Measurements from ENCODE around the gene SORCS3. TPM values are rescaled to one million over a fixed set of nuclear protein-coding genes. Genes with fewer than 3 reads are reported as not detected.

The SORCS3 gene
- total and polyA plus RNA-seq, 7 donors, result 0.15 to 1.1 (median 0.33) TPM; not detected in 2

GRCh38 chr10:104895981-104896380, 254.9 kb downstream of the SORCS3 start:
- Histone ChIP-seq H3K27ac (no peak overlapping the region), H3K4me1 (no peaks in the 10 kb centered on the region), H3K27me3 (peaks cover 0 to 4% (median 0%) of the 10 kb centered on the region in 3 donors), H3K9me3 (no peaks in the 10 kb centered on the region), H3K36me3 (no peaks in the 10 kb centered on the region), H3K4me3 (no peak overlapping the region)
- 47 to 74% methylated on average over 1 of the region's 1 CpG for WGBS, 2 donors
- no peak for DNase-seq
- intact Hi-C loops (cut with DNase I), result no loop called here
- TF ChIP-seq, protein P1, sequence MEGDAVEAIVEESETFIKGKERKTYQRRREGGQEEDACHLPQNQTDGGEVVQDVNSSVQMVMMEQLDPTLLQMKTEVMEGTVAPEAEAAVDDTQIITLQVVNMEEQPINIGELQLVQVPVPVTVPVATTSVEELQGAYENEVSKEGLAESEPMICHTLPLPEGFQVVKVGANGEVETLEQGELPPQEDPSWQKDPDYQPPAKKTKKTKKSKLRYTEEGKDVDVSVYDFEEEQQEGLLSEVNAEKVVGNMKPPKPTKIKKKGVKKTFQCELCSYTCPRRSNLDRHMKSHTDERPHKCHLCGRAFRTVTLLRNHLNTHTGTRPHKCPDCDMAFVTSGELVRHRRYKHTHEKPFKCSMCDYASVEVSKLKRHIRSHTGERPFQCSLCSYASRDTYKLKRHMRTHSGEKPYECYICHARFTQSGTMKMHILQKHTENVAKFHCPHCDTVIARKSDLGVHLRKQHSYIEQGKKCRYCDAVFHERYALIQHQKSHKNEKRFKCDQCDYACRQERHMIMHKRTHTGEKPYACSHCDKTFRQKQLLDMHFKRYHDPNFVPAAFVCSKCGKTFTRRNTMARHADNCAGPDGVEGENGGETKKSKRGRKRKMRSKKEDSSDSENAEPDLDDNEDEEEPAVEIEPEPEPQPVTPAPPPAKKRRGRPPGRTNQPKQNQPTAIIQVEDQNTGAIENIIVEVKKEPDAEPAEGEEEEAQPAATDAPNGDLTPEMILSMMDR (IDR thresholded peaks at IDR 0.05), result no peak
- TF ChIP-seq POLR2A (IDR thresholded peaks at IDR 0.05), result no peak
- TF ChIP-seq EP300 (IDR thresholded peaks at IDR 0.05), result no peak

DNA sequence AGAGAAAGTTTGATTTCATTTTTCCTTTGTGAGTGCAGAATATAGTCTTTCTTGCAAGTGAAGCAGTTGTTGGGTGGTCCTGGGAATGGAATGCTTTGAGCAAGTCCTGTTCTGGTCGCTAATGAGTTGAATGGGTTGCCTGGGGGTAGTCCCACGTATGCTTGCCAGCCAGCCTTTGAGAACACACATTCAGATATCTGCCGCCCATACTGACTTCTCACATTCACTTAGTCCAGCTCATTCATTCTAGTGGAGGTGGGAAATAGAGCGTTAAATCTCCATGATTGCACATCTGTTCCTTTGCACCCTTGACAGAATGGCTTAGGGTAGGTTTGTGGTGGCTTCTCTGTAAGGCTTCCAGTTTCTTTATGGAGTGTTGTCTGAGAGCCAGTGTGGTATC, 256.6 kb downstream of the SORCS3 start:
- intact Hi-C loops (cut with DNase I), result no loop called here
- TF ChIP-seq EP300 (IDR thresholded peaks at IDR 0.05) (no peak), POLR2AphosphoS5 (IDR thresholded peaks at IDR 0.05) (no peak)
- TF ChIP-seq, protein P1 (IDR thresholded peaks at IDR 0.05), result no peak
- Histone ChIP-seq H3K27ac (no peak overlapping the region), H3K4me3 (no peak overlapping the region), H3K27me3 (peaks cover 0 to 4% (median 0%) of the 10 kb centered on the region in 3 donors), H3K4me1 (no peaks in the 10 kb centered on the region), H3K9me3 (no peaks in the 10 kb centered on the region), H3K36me3 (no peaks in the 10 kb centered on the region)
- WGBS, 2 donors, result 63 to 76% methylated on average over 4 of the region's 4 CpGs
- DNase-seq, result no peak

DNA sequence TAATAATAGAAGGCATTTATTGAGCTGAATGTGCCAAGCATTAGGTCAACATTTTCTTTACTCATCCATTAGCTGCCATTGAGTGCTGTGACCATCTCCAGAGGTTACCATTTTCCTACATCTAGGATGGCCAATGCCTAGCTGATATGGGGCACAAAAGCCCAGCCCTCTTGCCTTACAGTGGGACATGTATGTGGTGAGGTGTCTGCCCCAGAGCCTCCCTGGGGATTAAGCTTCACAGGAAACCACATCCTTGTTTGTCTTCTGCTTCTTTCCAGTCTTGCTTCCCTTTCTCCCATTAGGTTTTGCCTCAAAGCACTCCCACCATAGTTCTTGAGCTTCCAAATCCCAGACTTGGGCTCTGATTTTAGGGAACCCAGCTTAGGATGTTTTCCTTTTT, 258.7 kb downstream of the SORCS3 start:
- peaks cover 0 to 3% (median 0%) of the 10 kb centered on the region in 3 donors for H3K27me3 ChIP-seq
- H3K4me1 ChIP-seq, result no peaks in the 10 kb centered on the region

GRCh38 chr10:104903433-104903832, 262.3 kb downstream of the SORCS3 start:
- intact Hi-C loops (cut with DNase I), result no loop called here

More for the DNA sequence above, 258.7 kb downstream of the SORCS3 start:
- TF ChIP-seq POLR2A (IDR thresholded peaks at IDR 0.05) (no peak), EP300 (IDR thresholded peaks at IDR 0.05) (no peak), POLR2AphosphoS5 (IDR thresholded peaks at IDR 0.05) (no peak)
- TF ChIP-seq, protein P1 (IDR thresholded peaks at IDR 0.05), result no peak
- Histone ChIP-seq H3K27ac (no peak overlapping the region), H3K4me3 (no peak overlapping the region), H3K9me3 (no peaks in the 10 kb centered on the region), H3K36me3 (no peaks in the 10 kb centered on the region)
- no peak for DNase-seq
- intact Hi-C loops (cut with DNase I), result no loop called here

More at GRCh38 chr10:104903433-104903832, 262.3 kb downstream of the SORCS3 start:
- H3K27ac ChIP-seq, result no peak overlapping the region
- no peak overlapping the region for H3K4me3 ChIP-seq
- H3K27me3 ChIP-seq, result no peaks in the 10 kb centered on the region
- TF ChIP-seq, protein P1 (IDR thresholded peaks at IDR 0.05), result no peak
- no peak for TF ChIP-seq POLR2A (IDR thresholded peaks at IDR 0.05)
- TF ChIP-seq POLR2AphosphoS5 (IDR thresholded peaks at IDR 0.05), result no peak
- TF ChIP-seq EP300 (IDR thresholded peaks at IDR 0.05), result no peak
- H3K36me3 ChIP-seq, result no peaks in the 10 kb centered on the region
- no peaks in the 10 kb centered on the region for H3K9me3 ChIP-seq
- H3K4me1 ChIP-seq, result no peaks in the 10 kb centered on the region
- WGBS, 2 donors, result 67 to 87% methylated on average over 3 of the region's 3 CpGs
- DNase-seq, result no peak

Data from sigmoid colon (tissue), 7 donors.